OCI-LY3 (cell line): Measurements from ENCODE around the gene TENM4.
"Not testable (repeated sequence)": the region's sequence is repeated elsewhere in the genome, so short reads cannot be mapped to it uniquely, and the experiment has no call there.

Experiments
- H2AFZ ChIP-seq: fragments of 200-600, 300-600 bp; shearing (Covaris generic); 2 replicates; pipeline ENCODE4 v1.6.0; 2014; ENCODE audit warnings: antibody characterized with exemption, low read depth, low read length
- H3K27ac ChIP-seq: fragments of 200-600, 300-600 bp; sonication (generic); 2 replicates; pipeline ENCODE4 v1.5.1; 2014; ENCODE audit warnings: mild to moderate bottlenecking, low read length, moderate library complexity, mixed read lengths
- H3K27me3 ChIP-seq: fragments of 200-600, 300-600 bp; sonication (generic); 2 replicates; pipeline ENCODE4 v1.6.1; 2014; ENCODE audit warnings: low read depth, low read length, mixed read lengths
- H3K36me3 ChIP-seq: fragments of 200-600, 300-600 bp; sonication (generic); replicated peaks from 2 replicates; pipeline ENCODE3; 2014; ENCODE audit warnings: low read depth, low read length, mixed read lengths
- H3K4me1 ChIP-seq: fragments of 300-600, 200-600 bp; sonication (generic); 2 replicates; pipeline ENCODE4 v1.6.1; 2014; ENCODE audit warnings: low read length, mixed read lengths
- H3K4me2 ChIP-seq: fragments of 200-600, 300-600 bp; sonication (generic); 2 replicates; pipeline ENCODE4 v1.6.1; 2014; ENCODE audit warnings: low read length, mixed read lengths
- H3K4me3 ChIP-seq: fragments of 300-600, 200-600 bp; sonication (generic); 2 replicates; pipeline ENCODE4 v1.5.1; 2014; ENCODE audit warnings: antibody characterized with exemption, mild to moderate bottlenecking, low read length, moderate library complexity
- H3K79me2 ChIP-seq: fragments of 300-600, 200-600 bp; shearing (Covaris generic); 2 replicates; pipeline ENCODE4 v1.6.1; 2014; ENCODE audit warnings: mild to moderate bottlenecking, low read length, mixed read lengths
- H3K9ac ChIP-seq: fragments of 300-600, 200-600 bp; shearing (Covaris generic); 2 replicates; pipeline ENCODE4 v1.6.0; 2014; ENCODE audit warnings: mild to moderate bottlenecking, low read length, moderate library complexity
- H3K9me3 ChIP-seq: fragments of 200-600, 300-600 bp; shearing (Covaris generic); 2 replicates; pipeline ENCODE4 v1.6.1; 2014; ENCODE audit warnings: low read length, mixed read lengths; ENCODE audit not compliant: insufficient read depth
- H4K20me1 ChIP-seq: fragments of 200-600, 300-600 bp; sonication (generic); 2 replicates; pipeline ENCODE4 v1.6.1; 2016; ENCODE audit warnings: low read length, mixed read lengths; ENCODE audit not compliant: insufficient read depth
- EZH2phosphoT487 ChIP-seq: fragments of 200-600 bp; shearing (Covaris generic); IDR thresholded peaks from 2 replicates; pipeline ENCODE4 v1.6.1; 2018; ENCODE audit warnings: antibody characterized with exemption, mixed run types, low read depth
- TF ChIP-seq, protein P1 (sequence below): fragments of 200-600, 300-600 bp; sonication (generic); IDR thresholded peaks from 2 replicates; pipeline ENCODE4 v1.5.1; 2014; ENCODE audit warnings: antibody characterized with exemption, low read length, low read depth

Gene TENM4

DNA sequence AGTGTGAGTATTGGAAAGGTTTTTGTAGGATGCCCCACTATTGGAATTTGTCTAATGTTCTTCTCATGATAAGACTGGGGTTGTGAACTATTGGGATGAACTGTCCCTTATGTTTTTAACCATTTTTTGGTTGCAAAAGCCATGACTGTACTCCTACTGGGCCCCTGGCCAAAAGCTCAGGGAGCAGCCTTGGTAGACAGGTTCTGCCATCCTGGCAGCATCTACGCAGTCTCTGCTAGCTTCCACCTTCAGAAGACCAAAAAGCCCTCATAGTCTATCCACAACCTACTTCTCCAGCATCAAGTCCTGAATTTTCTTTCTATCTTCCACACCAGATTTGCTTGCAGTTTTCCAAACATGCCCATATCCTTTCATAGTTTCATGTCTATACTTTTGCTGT, 211.8 kb downstream of the TENM4 start:
- no peak overlapping the region for H2AFZ ChIP-seq
- no peak overlapping the region for H3K27ac ChIP-seq
- no peaks in the 10 kb centered on the region for H3K36me3 ChIP-seq
- no peaks in the 10 kb centered on the region for H3K4me1 ChIP-seq
- H3K9me3 ChIP-seq, result no peaks in the 10 kb centered on the region
- no peak overlapping the region for H3K4me2 ChIP-seq
- H3K4me3 ChIP-seq, result no peak overlapping the region
- H4K20me1 ChIP-seq, result peaks cover 12% of the 10 kb centered on the region; the same call in 1 of the 2 replicates
- H3K79me2 ChIP-seq, result no peaks in the 10 kb centered on the region
- no peak overlapping the region for H3K9ac ChIP-seq
- no peaks in the 10 kb centered on the region for H3K27me3 ChIP-seq
- TF ChIP-seq, protein P1, sequence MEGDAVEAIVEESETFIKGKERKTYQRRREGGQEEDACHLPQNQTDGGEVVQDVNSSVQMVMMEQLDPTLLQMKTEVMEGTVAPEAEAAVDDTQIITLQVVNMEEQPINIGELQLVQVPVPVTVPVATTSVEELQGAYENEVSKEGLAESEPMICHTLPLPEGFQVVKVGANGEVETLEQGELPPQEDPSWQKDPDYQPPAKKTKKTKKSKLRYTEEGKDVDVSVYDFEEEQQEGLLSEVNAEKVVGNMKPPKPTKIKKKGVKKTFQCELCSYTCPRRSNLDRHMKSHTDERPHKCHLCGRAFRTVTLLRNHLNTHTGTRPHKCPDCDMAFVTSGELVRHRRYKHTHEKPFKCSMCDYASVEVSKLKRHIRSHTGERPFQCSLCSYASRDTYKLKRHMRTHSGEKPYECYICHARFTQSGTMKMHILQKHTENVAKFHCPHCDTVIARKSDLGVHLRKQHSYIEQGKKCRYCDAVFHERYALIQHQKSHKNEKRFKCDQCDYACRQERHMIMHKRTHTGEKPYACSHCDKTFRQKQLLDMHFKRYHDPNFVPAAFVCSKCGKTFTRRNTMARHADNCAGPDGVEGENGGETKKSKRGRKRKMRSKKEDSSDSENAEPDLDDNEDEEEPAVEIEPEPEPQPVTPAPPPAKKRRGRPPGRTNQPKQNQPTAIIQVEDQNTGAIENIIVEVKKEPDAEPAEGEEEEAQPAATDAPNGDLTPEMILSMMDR, result no peak
- TF ChIP-seq EZH2phosphoT487, result no peak

- Histone ChIP-seq H4K20me1 (peaks cover 11% of the 10 kb centered on the region; the same call in 1 of the 2 replicates), H2AFZ (no peak overlapping the region), H3K4me1 (no peaks in the 10 kb centered on the region), H3K36me3 (no peaks in the 10 kb centered on the region), H3K79me2 (no peaks in the 10 kb centered on the region), H3K9me3 (no peaks in the 10 kb centered on the region), H3K4me3 (no peak overlapping the region), H3K27ac (no peak overlapping the region), H3K4me2 (no peak overlapping the region), H3K27me3 (no peaks in the 10 kb centered on the region), H3K9ac (no peak overlapping the region)
- TF ChIP-seq, protein P1, result peak; percentile 33
- no peak for TF ChIP-seq EZH2phosphoT487
Observed at GRCh38 chr11:79227767-79228755, 212.8 kb downstream of the TENM4 start.

DNA sequence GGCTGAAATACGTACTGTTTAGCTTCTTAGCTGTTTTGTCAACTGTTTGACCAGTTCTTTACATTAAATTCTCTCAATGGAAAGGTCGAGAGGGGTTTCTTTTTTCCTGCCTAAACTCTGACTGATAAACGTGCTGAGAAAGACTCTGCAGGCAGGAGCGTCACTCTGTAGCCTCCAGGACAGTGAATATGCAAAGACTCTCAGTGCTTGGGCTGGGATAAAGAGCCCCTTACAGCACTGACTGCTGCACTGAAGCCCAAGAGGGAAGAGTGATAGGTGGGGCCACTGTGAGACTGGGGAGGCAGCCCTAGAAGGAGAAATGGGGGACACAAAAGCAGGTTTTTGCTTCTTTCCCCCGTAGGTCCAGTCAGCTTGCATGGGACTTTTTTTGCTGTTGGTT, 213.5 kb downstream of the TENM4 start:
- H4K20me1 ChIP-seq, result peaks cover 7% of the 10 kb centered on the region; the same call in 1 of the 2 replicates
- no peak overlapping the region for H2AFZ ChIP-seq
- no peak overlapping the region for H3K4me3 ChIP-seq
- H3K4me1 ChIP-seq, result no peaks in the 10 kb centered on the region
- H3K79me2 ChIP-seq, result no peaks in the 10 kb centered on the region
- no peak overlapping the region for H3K9ac ChIP-seq
- no peak overlapping the region for H3K27ac ChIP-seq
- H3K27me3 ChIP-seq, result no peaks in the 10 kb centered on the region
- H3K4me2 ChIP-seq, result no peak overlapping the region
- TF ChIP-seq, protein P1, result no peak
- no peak for TF ChIP-seq EZH2phosphoT487
- no peaks in the 10 kb centered on the region for H3K36me3 ChIP-seq
- no peaks in the 10 kb centered on the region for H3K9me3 ChIP-seq

DNA sequence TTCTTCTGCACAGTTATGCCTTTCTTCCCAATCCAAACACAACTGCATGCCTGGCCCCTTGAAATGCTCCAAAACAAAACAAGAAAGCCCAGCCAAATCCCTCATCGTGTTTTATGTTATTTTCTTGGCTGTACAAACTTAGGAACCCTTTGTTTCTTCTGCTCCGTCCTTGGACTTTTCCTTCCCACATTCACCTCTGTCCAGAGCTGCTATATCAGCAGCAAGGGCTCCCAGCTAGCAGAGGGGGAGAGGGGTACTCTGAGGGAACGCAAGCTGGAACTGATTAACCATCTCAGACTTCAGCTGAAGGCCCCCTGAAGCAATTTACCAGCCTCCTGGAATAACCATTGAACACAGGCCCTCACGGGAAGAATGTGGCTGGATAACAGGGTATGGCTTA, 214.7 kb downstream of the TENM4 start:
- Histone ChIP-seq H3K9me3 (no peaks in the 10 kb centered on the region), H3K27ac (no peak overlapping the region), H4K20me1 (peaks cover 7% of the 10 kb centered on the region; the same call in 1 of the 2 replicates), H3K4me3 (no peak overlapping the region), H3K27me3 (no peaks in the 10 kb centered on the region), H3K4me2 (no peak overlapping the region), H3K9ac (no peak overlapping the region), H3K79me2 (no peaks in the 10 kb centered on the region), H3K36me3 (no peaks in the 10 kb centered on the region), H2AFZ (no peak overlapping the region), H3K4me1 (no peaks in the 10 kb centered on the region)
- TF ChIP-seq EZH2phosphoT487, result no peak

GRCh38 chr11:79222163-79222562, 218.7 kb downstream of the TENM4 start:
- H3K27ac ChIP-seq, H4K20me1 ChIP-seq, H3K9ac ChIP-seq, H3K4me1 ChIP-seq, H2AFZ ChIP-seq, H3K36me3 ChIP-seq, H3K4me2 ChIP-seq, H3K9me3 ChIP-seq, H3K4me3 ChIP-seq, H3K27me3 ChIP-seq, H3K79me2 ChIP-seq: not testable (repeated sequence)
